Stimulated activated effector memory CD8-positive, alpha-beta T cell treated with anti-CD3 and anti-CD28 coated beads, Interleukin-12 subunit alpha, Interleukin-12 subunit beta, amount 100 ng/mL, for 72 hours (primary cell): ENCODE measurements around the gene ALDH9A1.
"Not testable (repeated sequence)": the region's sequence is repeated elsewhere in the genome, so short reads cannot be mapped to it uniquely, and the experiment has no call there.

Source experiments
- ATAC-seq: fragments of 150-1000 bp; cut with Tn5 transposase; 2 replicates; pipeline ENCODE4 v1.10.0; 2021
- DNase-seq, 2 donors: peaks; one replicate each; pipeline ENCODE4 v3.0.0; 2021 to 2022; ENCODE audit warnings: low spot score in 2 of 2
- H3K27ac Mint-ChIP-seq: one replicate; pipeline ENCODE4 v1.8.0; 2022; ENCODE audit warnings: mild to moderate bottlenecking, mixed read lengths
- H3K36me3 Mint-ChIP-seq: one replicate; pipeline ENCODE4 v1.8.0; 2022; ENCODE audit warnings: mild to moderate bottlenecking, mixed read lengths
- H3K4me1 Mint-ChIP-seq: one replicate; pipeline ENCODE4 v1.8.0; 2022; ENCODE audit warnings: mixed read lengths
- H3K4me3 Mint-ChIP-seq: one replicate; pipeline ENCODE4 v1.8.0; 2022; ENCODE audit warnings: mild to moderate bottlenecking, mixed read lengths
- H3K9me3 Mint-ChIP-seq: one replicate; pipeline ENCODE4 v1.8.0; 2022; ENCODE audit warnings: mixed read lengths

ALDH9A1 gene

DNA sequence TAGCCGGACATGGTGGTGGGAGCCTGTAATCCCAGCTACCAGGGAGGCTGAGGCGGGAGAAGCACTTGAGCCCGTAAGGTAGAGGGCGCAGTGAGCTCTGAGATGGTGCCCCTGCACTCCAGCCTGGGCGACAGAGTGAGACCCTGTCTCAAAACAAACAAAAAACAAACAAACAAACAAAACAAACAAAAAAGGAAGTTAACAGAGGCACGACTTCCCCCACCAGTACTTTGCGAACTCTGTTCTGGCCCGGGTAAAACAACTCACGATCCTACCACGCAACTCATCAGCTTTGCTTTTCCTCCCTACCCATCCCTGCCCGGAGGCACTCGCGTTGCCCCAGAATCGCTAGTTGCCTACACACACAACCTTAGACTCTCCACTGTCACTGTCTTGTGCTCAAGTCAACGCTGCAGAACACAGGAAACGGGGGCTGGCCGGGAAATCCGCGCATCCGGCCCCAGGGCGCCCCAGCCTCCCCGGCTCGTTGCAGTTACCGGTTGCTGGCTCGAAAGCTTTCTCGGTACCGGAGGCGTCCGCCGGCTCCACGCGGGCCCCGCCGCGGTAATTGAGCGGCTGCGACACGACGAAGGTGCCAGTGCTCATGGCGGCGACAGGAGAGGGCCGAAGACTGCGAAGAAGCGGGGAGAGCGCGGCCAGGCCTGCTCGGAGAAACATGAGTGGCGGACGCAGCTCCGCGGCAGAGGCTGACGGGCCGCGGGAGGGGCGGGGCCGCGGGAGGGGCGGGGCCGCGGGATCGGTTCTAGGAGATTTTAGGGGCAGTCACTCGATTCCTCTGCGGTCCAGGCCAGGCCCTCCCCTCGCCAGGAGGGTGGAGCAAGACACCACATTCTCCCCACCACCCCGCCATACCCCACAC is at the start of gene ALDH9A1:
TSS of gene ALDH9A1 (minus strand) at position 682 of the 880 bp plus-strand sequence. CDS start at position 678, 4 bp downstream.
- ATAC-seq (peak; percentile 96), DNase-seq (peak; percentile 80 to 93)
- peaks cover 43% of the 10 kb centered on the region for H3K36me3 Mint-ChIP-seq
- peak within 1 kb of the TSS; percentile 98 for H3K27ac Mint-ChIP-seq
- H3K4me1 Mint-ChIP-seq: peaks cover 21% of the 10 kb centered on the region
- peak within 1 kb of the TSS; percentile 97 for H3K4me3 Mint-ChIP-seq
- H3K9me3 Mint-ChIP-seq: no peaks in the 10 kb centered on the region

GRCh38 chr1:165747632-165748447 is 49.5 kb upstream of the ALDH9A1 start:
- Mint-ChIP-seq H3K9me3 (no peaks in the 10 kb centered on the region), H3K27ac (no peak overlapping the region), H3K4me1 (peaks cover 5% of the 10 kb centered on the region), H3K4me3 (no peak overlapping the region), H3K36me3 (peaks cover 90% of the 10 kb centered on the region)
- ATAC-seq: no peak
- DNase-seq: no peak

DNA sequence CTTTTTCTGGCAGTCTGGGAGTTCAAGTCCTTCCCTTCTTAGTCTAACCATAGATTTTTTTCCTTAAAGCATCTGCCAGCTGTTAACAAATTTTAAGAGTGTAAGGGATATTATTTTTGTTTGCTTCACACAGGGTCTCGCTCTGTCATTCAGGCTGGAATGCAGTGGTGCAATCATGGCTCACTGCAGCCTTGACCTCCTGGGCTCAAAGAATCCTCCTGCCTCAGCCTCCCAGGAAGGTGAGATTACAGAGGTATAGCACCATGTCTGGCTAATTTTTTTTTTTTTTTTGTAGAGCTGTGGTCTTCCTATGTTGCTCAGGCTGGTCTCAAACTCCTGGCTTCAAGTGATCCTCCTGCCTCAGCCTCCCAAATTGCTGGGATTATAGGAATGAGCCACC is 46.6 kb upstream of the ALDH9A1 start:
- H3K36me3 Mint-ChIP-seq: peaks cover 90% of the 10 kb centered on the region
- not testable (repeated sequence) for H3K9me3 Mint-ChIP-seq, ATAC-seq, H3K4me3 Mint-ChIP-seq, H3K27ac Mint-ChIP-seq, H3K4me1 Mint-ChIP-seq, DNase-seq

- Mint-ChIP-seq H3K4me3 (no peak overlapping the region), H3K4me1 (peaks cover 5% of the 10 kb centered on the region), H3K27ac (peak overlapping the region; percentile 9), H3K9me3 (no peaks in the 10 kb centered on the region), H3K36me3 (peaks cover 94% of the 10 kb centered on the region)
- DNase-seq: no peak
- no peak for ATAC-seq
Observed at GRCh38 chr1:165742194-165742593, 43.8 kb upstream of the ALDH9A1 start.

GRCh38 chr1:165738794-165739193 is 40.4 kb upstream of the ALDH9A1 start:
- DNase-seq (no peak), ATAC-seq (no peak)
- peaks cover 92% of the 10 kb centered on the region for H3K36me3 Mint-ChIP-seq
- no peaks in the 10 kb centered on the region for H3K9me3 Mint-ChIP-seq
- H3K4me1 Mint-ChIP-seq: no peaks in the 10 kb centered on the region
- H3K4me3 Mint-ChIP-seq: no peak overlapping the region
- H3K27ac Mint-ChIP-seq: peak overlapping the region; percentile 78

GRCh38 chr1:165737196-165737595 is 38.8 kb upstream of the ALDH9A1 start:
- Mint-ChIP-seq H3K36me3 (peaks cover 86% of the 10 kb centered on the region), H3K9me3 (no peaks in the 10 kb centered on the region), H3K27ac (peak overlapping the region; percentile 78), H3K4me3 (no peak overlapping the region), H3K4me1 (no peaks in the 10 kb centered on the region)
- DNase-seq (no peak), ATAC-seq (no peak)

GRCh38 chr1:165734906-165735305 is 36.5 kb upstream of the ALDH9A1 start:
- Mint-ChIP-seq H3K36me3 (peaks cover 63% of the 10 kb centered on the region), H3K4me3 (no peak overlapping the region), H3K9me3 (no peaks in the 10 kb centered on the region), H3K4me1 (no peaks in the 10 kb centered on the region), H3K27ac (no peak overlapping the region)
- no peak for DNase-seq
- no peak for ATAC-seq

DNA sequence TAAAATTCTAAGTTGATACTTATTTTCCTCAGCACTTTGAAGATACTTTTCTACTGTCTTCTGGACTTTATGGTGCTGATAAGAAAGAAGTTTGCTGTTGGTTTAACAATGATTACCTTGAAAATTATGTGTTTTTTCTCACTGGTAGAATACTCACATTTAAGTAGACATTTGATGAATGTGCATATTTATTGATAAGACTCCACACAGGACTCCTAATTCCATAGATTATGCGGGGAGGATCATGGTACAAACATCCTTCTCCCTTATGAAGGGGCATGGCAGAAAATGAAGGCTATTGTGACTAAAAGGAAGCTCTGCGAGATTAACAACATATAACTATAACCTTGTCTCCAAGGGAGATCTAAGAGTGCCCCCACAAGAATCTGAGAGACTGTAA is 28.5 kb upstream of the ALDH9A1 start:
- Mint-ChIP-seq H3K27ac (no peak overlapping the region), H3K9me3 (no peaks in the 10 kb centered on the region), H3K4me3 (no peak overlapping the region), H3K4me1 (no peaks in the 10 kb centered on the region), H3K36me3 (peaks cover 40% of the 10 kb centered on the region)
- ATAC-seq: no peak
- DNase-seq: no peak

GRCh38 chr1:165726169-165726568 is 27.8 kb upstream of the ALDH9A1 start:
- DNase-seq (no peak), ATAC-seq (no peak)
- Mint-ChIP-seq H3K9me3 (no peaks in the 10 kb centered on the region), H3K36me3 (peaks cover 40% of the 10 kb centered on the region), H3K4me3 (no peak overlapping the region), H3K27ac (no peak overlapping the region), H3K4me1 (no peaks in the 10 kb centered on the region)

DNA sequence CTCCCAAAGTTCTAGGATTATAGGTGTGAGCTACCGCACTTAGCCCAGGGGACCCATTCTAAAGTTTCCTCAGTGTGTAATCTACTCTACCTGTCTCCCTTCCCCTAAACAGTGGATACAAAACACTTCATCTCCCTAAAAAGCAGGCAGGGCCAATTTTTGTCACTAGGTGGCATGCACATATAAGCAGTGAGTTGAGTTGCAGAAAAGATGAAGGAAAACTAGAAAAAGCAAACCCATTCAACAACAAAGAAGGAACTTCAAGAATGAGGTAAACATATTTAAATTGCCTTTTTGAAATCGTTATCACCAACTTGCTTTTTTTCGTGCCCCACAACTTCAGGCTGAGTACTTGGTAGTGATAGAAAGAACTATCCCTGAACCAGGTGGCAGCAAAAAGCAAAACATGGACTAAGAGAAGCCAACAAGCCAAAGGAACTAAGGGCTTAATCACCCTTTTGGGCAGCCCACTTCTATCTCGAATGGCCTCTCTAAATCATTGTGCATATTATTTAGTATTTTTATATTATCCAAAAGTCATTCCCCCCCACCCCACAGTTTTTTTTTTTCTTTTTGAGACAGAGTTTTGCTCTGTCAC is 19.7 kb upstream of the ALDH9A1 start:
- no peak overlapping the region for H3K27ac Mint-ChIP-seq
- no peaks in the 10 kb centered on the region for H3K36me3 Mint-ChIP-seq
- H3K4me1 Mint-ChIP-seq: no peaks in the 10 kb centered on the region
- DNase-seq (peak in 1 of 2 donors; percentile 52), ATAC-seq (peak; percentile 24)
- H3K4me3 Mint-ChIP-seq: no peak overlapping the region
- H3K9me3 Mint-ChIP-seq: no peaks in the 10 kb centered on the region

DNA sequence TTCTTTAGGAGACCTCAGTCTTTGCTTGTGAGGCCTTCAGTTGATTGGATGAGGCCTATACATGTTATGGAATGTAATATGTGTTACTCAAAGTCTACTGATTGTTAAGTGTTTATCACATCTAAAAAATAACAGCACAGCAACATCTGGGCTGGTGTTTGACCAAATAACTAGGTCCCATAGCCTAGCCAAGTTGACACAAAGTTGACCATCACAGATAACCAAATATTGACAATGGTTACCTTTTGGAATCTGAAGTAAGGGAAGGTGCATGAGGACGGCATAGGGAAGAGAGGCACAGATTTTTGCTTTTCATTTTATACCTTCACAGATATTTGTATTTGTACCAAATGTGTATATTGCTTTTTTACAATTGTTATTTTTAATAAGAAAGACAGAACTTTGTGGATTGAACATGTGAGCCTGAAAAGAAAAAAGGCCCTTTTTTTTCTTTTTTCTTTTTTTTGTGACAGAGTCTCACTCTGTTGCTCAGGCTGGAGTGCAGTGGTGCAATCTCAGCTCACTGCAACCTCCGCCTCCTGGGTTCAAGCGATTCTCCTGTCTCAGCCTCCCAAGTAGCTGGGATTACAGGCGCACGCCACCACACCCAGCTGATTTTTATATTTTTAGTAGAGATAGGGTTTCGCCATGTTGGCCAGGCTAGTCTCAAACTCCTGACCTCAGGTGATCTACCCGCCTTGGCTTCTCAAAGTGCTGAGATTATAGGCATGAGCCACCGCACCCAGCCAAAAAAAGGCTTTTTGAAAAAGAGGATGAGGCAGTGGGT is 18.1 kb upstream of the ALDH9A1 start:
- H3K9me3 Mint-ChIP-seq, DNase-seq, H3K36me3 Mint-ChIP-seq, H3K4me3 Mint-ChIP-seq, H3K27ac Mint-ChIP-seq, H3K4me1 Mint-ChIP-seq, ATAC-seq: not testable (repeated sequence)

DNA sequence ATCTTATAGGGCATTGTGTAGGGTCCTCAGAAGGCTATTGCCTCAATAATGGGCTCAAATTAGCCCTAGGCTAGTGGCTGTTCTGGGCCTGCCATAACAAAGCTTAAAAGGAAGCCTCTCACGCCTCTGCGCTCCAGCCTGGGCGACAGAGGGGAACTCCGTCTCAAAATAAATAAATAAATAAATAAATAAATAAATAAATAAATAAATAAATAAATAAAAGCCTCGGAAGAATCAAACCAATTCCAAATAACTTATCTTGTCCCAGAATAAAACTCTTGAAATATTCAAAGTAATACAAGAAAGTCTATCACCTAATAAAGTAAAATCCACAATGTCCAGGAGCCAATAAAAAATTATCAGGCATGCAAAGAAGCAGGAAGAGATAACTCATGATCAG is 14.4 kb upstream of the ALDH9A1 start:
- Mint-ChIP-seq H3K4me3 (no peak overlapping the region), H3K27ac (no peak overlapping the region), H3K36me3 (no peaks in the 10 kb centered on the region), H3K4me1 (no peaks in the 10 kb centered on the region), H3K9me3 (no peaks in the 10 kb centered on the region)
- no peak for DNase-seq
- no peak for ATAC-seq

GRCh38 chr1:165707984-165708706 is 9.8 kb upstream of the ALDH9A1 start:
- no peak for DNase-seq
- Mint-ChIP-seq H3K27ac (no peak overlapping the region), H3K4me1 (no peaks in the 10 kb centered on the region), H3K4me3 (no peak overlapping the region), H3K36me3 (no peaks in the 10 kb centered on the region), H3K9me3 (no peaks in the 10 kb centered on the region)
- ATAC-seq: no peak

- DNase-seq (no peak), ATAC-seq (no peak)
- Mint-ChIP-seq H3K9me3 (no peaks in the 10 kb centered on the region), H3K36me3 (peaks cover 3% of the 10 kb centered on the region), H3K4me3 (no peak overlapping the region), H3K27ac (no peak overlapping the region), H3K4me1 (peaks cover 3% of the 10 kb centered on the region)
Observed at GRCh38 chr1:165703648-165704047, 5.3 kb upstream of the ALDH9A1 start.
